ENCODE data around the gene CPPED1.
"Not testable (repeated sequence)": the region's sequence is repeated elsewhere in the genome, so short reads cannot be mapped to it uniquely, and the experiment has no call there.

Gene CPPED1

DNA sequence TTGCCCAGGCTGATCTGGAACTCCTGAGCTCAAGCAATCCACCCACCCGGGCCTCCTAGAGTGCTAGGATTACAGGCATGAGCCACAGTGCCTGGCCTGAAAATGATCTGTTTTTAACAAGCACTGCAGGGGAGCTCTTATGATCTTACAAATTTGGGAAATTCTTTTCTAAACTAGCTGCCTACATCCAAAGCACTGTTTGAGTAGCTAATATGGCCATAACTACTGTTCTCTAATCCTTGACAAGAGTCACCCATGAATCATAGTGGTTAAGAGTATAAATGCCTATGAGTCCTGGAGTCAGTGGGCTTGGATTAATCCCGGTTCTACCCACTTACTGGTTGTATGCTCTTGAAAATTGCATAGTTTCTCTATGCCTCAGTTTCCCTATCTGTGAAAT lies 1.4 kb upstream of the CPPED1 start:
- in situ Hi-C loops (cut with HindIII; ENCODE audit: low pct_ligation_motif_present, low pct_unique_long_range_greater_than_20kb, low sequenced_read_pairs), result no loop called here
- no peak for DNase-seq

DNA sequence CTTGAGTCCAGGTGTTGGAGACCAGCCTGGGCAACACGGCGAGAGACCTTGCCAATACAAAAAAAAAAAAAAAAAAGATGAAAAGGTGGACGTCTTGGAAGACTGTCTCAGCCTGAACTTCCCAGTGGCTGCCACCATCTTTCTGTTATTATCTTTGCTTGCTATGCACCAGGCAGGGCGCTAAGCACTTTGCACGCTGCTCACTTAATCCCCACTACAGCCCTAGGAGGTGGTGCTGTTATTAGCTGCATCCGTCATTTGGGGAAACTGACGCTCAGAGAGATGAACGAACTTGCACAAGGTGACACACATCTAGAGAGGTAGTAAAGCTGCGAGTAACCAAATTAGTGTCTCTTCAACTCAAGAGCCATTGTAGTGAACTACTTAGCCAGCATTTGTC lies 708 bp upstream of the CPPED1 start:
- in situ Hi-C loops (cut with HindIII; ENCODE audit: low pct_ligation_motif_present, low pct_unique_long_range_greater_than_20kb, low sequenced_read_pairs), result no loop called here
- DNase-seq, result no peak

DNA sequence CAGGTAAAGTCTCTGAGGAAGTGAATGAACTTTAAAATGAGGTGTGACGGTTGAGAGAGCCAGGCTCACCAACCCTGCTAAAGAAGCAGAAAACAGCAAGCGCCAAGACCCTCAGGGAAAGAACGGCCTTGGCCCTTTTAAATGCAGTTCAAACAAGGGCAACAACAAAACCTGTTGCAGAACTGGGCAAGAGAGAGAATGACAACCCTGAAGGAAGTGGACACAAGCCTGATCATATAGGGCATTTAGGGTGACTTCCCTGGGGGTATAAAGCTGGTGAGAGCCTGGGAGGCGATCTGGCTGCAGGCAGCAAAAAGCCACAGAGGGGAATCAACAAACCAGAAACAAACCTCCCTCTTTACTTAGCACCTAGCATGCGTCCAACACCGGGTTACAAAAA lies 1.0 kb downstream of the CPPED1 start:
- in situ Hi-C loops (cut with HindIII; ENCODE audit: low pct_ligation_motif_present, low pct_unique_long_range_greater_than_20kb, low sequenced_read_pairs), result no loop called here

DNA sequence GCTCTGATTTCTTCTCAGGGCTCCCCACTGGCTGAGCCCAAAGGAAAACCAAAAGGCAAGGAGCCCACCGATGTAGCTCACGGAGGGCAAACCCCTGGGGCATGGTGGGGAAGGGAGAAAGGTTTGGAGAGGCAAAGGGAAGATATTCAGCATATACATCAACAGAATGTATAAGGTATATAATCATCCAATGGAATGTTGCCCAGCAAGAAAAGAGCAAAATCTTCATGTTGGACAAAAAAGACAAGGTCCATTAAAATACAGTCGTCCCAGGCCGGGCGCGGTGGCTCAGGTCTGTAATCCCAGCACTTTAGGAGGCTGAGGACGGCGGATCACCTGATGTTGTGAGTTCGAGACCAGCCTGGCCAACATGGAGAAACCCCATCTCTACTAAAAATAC lies 1.6 kb downstream of the CPPED1 start:
- no peak for DNase-seq
- in situ Hi-C loops (cut with HindIII; ENCODE audit: low pct_ligation_motif_present, low pct_unique_long_range_greater_than_20kb, low sequenced_read_pairs), result no loop called here

More for the DNA sequence above, 1.0 kb downstream of the CPPED1 start:
- no peak for DNase-seq

DNA sequence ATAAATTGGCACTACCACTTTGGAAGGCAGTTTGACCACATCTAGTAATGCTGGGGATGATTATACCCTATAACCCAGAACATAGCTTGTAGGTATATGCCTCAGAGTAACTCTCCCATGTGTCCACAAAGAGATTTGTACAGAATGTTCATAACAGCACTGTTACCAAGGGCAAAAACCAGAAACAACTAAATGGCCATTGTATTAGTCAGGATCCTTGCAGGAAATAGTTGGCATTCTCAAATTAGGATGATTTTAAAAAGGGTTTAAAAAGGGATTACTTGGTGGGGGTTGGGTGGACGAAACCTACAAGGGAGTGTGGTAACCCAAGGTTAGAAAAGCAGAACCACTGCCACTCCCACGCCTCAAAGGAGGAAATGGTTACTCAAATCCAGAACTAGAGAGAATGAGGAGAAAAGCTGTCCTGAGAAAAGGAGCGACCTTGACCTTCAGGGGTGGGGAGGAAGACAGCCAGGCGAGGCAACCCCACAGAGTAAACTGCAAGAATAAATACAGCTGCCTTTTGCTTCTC lies 2.1 kb downstream of the CPPED1 start:
- in situ Hi-C loops (cut with HindIII; ENCODE audit: low pct_ligation_motif_present, low pct_unique_long_range_greater_than_20kb, low sequenced_read_pairs), result no loop called here
- no peak for DNase-seq

DNA sequence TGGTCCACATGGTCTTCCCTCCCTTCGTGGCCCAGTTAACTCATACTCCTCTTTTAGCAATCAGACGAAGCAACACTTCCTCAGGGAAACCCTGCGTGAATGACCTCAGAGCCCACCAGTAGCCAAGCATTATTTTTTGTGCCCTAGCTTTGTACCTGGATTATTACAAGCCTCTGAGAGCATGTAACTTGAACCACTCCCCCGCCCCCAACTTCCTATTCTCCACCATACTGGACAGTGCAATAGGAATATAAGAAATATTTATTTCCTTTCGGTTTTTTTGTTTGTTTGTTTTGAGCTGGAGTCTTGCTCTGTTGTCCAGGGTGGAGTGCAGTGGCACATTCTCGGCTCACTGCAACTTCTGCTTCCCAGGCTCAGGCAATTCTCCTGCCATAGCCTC lies 2.9 kb downstream of the CPPED1 start:
- in situ Hi-C loops (cut with HindIII; ENCODE audit: low pct_ligation_motif_present, low pct_unique_long_range_greater_than_20kb, low sequenced_read_pairs), result no loop called here
- no peak for DNase-seq

DNA sequence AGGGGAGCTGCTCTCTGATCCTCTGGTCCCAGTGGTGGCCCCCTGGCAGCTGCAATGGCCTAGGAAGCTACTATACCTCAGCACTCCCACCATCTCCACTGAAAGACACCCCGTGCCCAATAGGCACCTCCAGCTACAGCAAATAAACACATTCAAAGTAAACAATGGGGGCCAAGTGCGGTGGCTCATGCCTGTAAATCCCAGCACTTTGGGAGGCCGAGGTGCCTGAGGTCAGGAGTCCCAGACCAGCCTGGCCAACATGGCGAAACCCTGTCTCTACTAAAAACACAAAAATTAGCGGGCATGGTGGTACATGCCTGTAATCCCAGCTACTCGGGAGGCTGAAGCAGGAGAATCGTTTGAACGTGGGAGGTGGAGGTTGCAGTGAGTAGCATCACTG lies 3.7 kb downstream of the CPPED1 start:
- in situ Hi-C loops (cut with HindIII; ENCODE audit: low pct_ligation_motif_present, low pct_unique_long_range_greater_than_20kb, low sequenced_read_pairs); DNase-seq: not testable (repeated sequence)

DNA sequence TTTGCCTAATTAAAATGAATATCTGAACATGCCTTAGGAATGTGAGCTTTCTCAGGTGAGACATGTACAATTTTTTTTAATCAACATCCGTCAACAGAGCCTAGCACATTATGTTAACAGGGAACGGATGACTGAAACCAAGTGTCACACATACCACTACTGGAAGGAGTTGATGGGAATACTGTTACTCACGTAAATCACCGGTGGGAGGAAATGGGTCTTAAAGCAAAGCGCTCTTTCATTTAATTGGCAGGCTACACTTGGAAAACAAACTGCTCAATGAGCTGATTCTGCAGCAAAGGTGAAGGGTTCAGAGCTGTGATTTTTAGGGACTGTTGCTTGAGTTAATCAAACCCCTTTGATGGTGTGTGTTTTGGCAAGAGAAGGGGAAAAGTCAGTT lies 4.8 kb downstream of the CPPED1 start:
- in situ Hi-C loops (cut with HindIII; ENCODE audit: low pct_ligation_motif_present, low pct_unique_long_range_greater_than_20kb, low sequenced_read_pairs), result no loop called here
- DNase-seq, result no peak

DNA sequence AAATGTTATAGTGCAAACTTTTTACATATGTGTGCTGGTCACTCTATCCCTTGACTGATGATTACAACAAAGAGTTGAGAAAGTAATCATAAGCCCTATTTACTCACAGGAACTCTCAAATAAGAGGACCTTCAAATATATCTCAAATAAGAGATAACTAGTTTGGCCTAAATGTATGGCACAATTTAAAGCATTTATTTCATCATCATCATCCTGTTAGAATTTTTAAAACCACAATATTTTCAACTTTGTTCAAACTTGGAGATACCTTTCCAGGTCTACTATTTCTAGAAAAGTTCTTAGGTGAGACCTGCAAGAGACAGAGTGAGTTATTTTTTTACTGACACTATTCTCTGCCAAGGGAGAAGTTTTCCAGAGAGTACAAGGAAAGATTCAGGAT lies 5.5 kb downstream of the CPPED1 start:
- in situ Hi-C loops (cut with HindIII; ENCODE audit: low pct_ligation_motif_present, low pct_unique_long_range_greater_than_20kb, low sequenced_read_pairs), result no loop called here
- DNase-seq, result no peak

DNA sequence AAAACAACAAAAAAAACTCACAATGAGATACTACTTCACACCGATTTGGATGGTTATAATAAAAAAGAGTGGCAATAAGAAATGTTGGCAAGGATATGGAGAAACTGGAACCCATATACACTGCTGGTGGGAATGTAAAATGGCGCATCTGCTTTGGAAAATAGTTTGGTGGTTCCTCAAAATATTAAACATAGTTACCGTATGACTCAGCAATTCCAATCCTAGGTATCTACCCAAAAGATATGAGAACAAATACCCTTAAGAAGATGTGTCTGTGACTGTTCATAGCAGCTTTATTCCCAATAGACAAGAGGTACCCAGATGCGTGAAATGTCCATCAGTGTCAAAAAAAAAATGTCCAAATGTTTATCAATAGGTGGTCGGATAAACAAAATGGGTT lies 7.2 kb downstream of the CPPED1 start:
- DNase-seq, result no peak
- in situ Hi-C loops (cut with HindIII; ENCODE audit: low pct_ligation_motif_present, low pct_unique_long_range_greater_than_20kb, low sequenced_read_pairs), result no loop called here

DNA sequence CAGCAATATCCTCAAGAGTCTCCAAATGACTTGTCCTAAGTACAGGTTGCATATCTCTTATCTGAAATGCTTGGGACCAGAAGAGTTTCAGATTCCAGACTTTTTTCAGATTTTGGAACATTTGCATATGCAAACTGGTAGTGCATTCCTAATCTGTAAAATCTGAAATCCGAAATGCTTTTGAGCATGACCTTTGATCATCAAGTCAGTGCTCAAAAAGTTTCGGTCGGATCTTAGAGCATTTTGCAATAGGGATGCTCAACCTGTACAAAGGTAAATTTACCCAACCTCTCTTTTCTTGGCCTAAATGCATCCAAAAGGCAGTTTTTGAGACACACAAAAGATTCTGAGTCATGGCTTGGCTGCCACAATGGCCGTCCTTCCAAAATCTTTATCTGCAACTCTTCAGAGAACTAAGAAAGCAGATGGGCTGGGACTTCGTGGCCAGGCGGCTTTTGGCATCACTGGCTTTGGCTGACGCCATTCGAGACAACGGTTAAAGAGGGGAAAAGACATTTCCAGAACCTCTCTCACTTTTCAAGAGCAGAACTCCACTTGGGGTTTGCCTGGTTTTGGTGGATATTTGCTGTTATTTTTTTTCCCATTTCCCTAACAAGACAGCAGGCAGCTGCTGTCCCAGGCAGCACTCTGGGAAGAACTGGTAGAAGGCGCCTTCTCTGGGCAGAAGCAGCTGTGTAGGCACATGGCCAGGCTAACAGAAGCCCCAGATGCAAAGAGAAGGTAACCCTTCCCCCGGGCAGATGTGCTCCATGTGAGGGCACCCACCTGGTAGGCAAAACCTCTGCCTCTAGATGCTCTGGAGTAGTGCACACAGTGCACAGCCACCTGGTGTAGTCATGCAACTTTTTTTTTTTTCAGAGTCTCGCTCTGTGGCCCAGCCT lies 8.9 kb downstream of the CPPED1 start:
- in situ Hi-C loops (cut with HindIII; ENCODE audit: low pct_ligation_motif_present, low pct_unique_long_range_greater_than_20kb, low sequenced_read_pairs), result no loop called here
- no peak for DNase-seq

DNA sequence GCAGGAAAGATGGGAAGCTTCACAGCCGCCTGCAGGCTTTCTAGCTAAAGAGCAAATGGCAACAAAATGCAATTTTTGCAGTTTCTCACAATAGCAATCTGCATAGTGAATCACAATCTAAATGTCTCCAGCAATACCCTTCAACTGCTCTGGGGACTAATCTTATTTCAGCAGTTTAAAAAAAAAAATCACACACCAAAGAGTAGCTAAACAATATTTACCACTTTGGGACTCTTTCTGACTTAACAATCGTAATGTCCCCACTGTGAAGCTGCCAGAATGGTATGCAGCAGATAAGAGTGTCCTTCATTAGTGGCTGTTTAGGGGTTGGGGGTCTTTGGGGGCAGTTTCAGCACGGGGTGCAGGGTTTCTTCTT lies 9.8 kb downstream of the CPPED1 start:
- no peak for DNase-seq
- in situ Hi-C loops (cut with HindIII; ENCODE audit: low pct_ligation_motif_present, low pct_unique_long_range_greater_than_20kb, low sequenced_read_pairs), result no loop called here

DNA sequence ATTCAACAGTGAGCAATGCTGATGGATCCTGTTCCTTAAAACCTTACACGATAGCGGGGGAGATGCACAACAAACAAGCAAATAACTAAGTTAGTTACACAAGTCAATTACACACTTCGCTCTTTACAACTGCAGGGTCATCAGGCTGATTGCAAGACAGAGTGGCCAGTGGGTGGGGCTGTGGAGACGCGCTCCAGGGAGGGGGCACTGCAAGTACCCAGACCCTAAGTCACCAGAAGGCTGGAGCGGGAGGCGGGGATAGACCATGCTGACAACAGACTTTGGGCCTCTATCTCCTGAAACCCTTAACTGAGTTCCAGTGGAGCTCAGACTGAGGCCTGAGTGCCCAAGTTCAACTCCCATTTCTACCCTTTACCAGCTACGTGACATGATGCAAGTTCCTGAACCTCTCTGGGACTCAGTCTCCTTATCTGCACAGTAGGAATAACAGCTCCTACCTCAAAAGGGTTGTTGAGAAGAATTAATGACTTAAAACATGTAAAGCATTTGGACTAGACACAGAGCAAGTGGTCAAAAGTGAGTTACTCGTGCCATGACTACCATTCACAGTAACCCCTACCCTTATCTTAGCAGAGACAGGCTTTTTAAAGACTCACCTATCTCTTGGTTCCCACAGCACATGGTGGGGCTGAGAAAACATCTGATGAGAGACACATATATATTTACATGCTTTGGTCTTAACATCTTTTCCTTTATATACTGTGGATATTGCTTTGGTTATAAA lies 10.4 kb downstream of the CPPED1 start:
- DNase-seq, result no peak
- in situ Hi-C loops (cut with HindIII; ENCODE audit: low pct_ligation_motif_present, low pct_unique_long_range_greater_than_20kb, low sequenced_read_pairs), result no loop called here

DNA sequence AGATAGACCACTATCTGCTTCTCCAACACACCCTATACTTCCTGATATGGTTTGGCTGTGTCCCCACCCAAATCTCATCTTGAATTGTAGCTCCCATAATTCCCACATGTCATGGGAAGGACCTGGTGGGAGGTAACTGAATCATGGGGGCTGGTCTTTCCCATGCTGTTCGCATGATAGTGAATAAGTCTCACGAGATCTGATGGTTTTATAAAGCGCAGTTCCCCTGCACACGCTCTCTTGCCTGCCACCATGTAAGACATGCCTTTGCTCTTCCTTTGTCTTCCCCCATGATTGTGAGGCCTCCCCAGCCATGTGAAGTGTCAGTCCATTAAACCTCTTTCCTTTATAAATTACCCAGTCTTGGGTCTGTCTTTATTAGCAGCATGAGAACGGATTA lies 11.2 kb downstream of the CPPED1 start:
- DNase-seq; in situ Hi-C loops (cut with HindIII; ENCODE audit: low pct_ligation_motif_present, low pct_unique_long_range_greater_than_20kb, low sequenced_read_pairs): not testable (repeated sequence)

DNA sequence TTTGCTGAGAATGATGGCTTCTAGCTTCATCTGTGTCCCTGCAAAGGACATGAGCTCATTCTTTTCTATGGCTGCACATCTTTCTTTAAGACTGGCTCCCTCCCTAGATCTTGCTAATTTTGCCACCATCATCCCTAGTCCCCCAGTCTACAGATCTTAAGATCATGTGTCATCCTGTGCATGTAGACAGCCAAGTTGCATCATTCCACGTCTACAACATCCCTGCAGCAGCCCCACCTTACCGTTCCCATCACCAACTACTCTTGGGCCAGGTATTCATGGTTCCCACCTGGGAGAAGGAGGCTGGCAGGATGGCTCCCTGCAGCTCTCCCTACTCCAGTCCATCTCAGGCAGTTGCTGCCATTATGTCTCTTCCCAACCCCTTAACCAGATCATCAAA lies 12.3 kb downstream of the CPPED1 start:
- no peak for DNase-seq
- in situ Hi-C loops (cut with HindIII; ENCODE audit: low pct_ligation_motif_present, low pct_unique_long_range_greater_than_20kb, low sequenced_read_pairs), result no loop called here

DNA sequence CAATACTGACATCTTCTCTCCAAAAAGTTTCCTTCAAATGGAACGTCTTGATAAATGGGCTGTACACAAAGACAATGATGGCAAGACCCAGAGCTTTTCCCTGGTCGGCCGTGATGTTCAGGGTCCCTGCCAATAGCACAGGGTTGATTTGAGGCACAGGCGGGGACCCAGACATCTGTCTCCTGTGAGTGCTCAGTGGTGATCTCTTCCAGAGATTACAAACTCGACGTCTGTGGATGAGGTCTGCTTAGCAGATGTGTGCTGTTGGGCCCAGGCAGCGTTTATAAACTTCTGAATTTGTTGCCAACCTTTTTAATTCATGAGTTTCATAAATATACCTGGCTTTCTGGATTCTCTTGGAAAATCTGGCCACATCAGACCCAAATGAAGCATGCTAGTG lies 14.9 kb downstream of the CPPED1 start:
- DNase-seq, result no peak
- in situ Hi-C loops (cut with HindIII; ENCODE audit: low pct_ligation_motif_present, low pct_unique_long_range_greater_than_20kb, low sequenced_read_pairs), result no loop called here

DNA sequence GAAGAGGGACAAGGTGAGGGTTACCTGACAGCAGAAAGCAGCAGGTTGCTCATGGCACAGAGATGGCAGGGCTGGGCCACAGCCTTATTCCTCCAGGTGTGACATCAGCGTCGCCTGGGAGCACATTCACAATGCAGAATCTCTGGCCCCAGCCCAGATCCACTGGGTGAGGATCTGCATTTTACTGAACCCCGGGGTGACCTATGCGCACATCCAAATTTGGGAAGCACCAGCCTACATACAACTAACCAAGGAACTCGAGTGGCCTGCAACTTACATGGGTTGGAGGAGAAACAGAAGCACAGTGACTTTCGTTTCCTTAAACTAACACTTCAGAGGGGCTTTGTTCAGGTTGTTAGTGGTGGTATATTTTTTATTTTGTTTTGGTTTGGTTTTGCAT lies 17.6 kb downstream of the CPPED1 start:
- DNase-seq, result no peak
- in situ Hi-C loops (cut with HindIII; ENCODE audit: low pct_ligation_motif_present, low pct_unique_long_range_greater_than_20kb, low sequenced_read_pairs), result no loop called here

DNA sequence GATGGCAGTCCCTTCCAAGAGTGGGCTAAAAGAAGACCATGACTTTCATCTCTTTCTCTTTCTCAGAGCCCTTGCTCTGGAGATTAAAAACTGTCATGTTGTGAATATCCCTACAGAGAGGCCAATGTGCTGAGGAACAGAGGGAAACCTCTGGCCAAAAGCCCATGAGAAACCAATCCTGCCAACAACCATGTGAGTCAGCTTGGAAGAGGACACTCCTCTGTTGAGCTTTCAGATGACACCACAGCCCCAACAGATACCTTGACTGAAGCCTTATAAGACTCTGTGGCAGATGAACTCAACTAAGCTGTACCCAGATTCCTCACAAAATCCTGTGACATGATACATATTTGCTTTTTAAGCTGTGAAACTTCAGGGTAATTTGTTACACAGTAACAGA lies 19.6 kb downstream of the CPPED1 start:
- DNase-seq, result no peak
- in situ Hi-C loops (cut with HindIII; ENCODE audit: low pct_ligation_motif_present, low pct_unique_long_range_greater_than_20kb, low sequenced_read_pairs), result no loop called here

DNA sequence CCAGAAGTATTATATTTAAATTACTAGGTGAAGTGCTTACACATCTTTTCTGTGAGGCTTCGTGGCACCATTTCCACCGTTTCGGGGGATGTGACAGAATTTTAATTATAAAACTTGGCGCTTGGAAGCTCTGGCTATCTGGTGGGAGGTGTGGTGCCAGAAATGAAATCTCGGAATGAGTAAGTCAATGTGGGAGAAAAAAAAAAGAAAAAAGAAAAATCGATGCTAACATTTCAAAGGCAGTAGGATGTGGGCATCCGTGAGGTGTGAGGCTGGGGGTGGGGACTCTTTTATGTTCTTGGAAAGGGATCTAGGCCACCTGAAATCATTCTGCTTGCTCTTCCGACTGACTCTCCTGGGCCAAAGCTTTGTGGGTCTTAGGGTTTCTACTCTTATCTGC lies 21.9 kb downstream of the CPPED1 start:
- DNase-seq, result no peak
- in situ Hi-C loops (cut with HindIII; ENCODE audit: low pct_ligation_motif_present, low pct_unique_long_range_greater_than_20kb, low sequenced_read_pairs), result no loop called here

DNA sequence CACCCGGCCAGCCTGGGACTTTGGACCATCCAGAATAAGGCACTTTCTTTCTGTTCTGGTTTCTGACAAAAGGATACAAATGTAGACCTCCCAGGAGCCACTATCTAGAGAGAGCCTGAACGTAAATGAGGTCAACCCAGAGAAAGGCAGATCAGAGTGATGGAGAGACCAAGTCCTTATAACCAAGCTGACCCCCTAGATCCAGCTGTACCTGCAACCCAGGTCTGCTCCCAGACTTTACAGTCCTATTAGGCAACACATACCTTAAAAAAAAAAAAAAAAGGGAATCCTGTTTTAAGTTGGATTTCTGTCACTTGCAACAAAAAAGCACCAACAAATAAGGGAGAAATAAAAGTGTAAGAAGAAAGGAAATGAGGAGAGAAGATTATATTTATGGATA lies 23.2 kb downstream of the CPPED1 start:
- in situ Hi-C loops (cut with HindIII; ENCODE audit: low pct_ligation_motif_present, low pct_unique_long_range_greater_than_20kb, low sequenced_read_pairs), result no loop called here
- no peak for DNase-seq
